ENCODE data around the gene E2F1. TPM values are rescaled to one million over a fixed set of nuclear protein-coding genes. Genes with fewer than 3 reads are reported as not detected.

E2F1 gene
- total and polyA plus RNA-seq, 2 experiments from 2014 or later: 12.1 to 42.6 TPM

- Histone ChIP-seq H3K4me1 (ENCODE audit: insufficient read depth) (peaks cover 19% of the 10 kb centered on the region), H3K4me2 (peak overlapping the region; percentile 99), H3K36me3 (ENCODE audit: insufficient read depth) (peaks cover 4% of the 10 kb centered on the region), H2AFZ (peak overlapping the region; percentile 97), H3K27me3 (ENCODE audit: insufficient read depth) (no peaks in the 10 kb centered on the region), H4K20me1 (replicated peaks; ENCODE audit: insufficient read depth) (peaks cover 6% of the 10 kb centered on the region; the same call in 1 of the 2 replicates), H3F3A (replicated peaks; ENCODE audit: low read depth) (peaks cover 15% of the 10 kb centered on the region; the same call in 1 of the 2 replicates), H3K4me3 (peak overlapping the region; percentile 78), H3K27ac (ENCODE audit: low read depth) (peak overlapping the region; percentile 52), H3K79me2 (replicated peaks; ENCODE audit: insufficient read depth) (no peaks in the 10 kb centered on the region; the same call in 1 of the 2 replicates), H3K9me2 (ENCODE audit: insufficient read depth) (no peaks in the 10 kb centered on the region)
- Mint-ChIP-seq H3K27ac (peak overlapping the region; percentile 0; the same call in 1 of the 2 replicates), H3K36me3 (ENCODE audit: low read depth) (peaks cover 50% of the 10 kb centered on the region), H3K4me3 (peak overlapping the region; percentile 69), H3K27me3 (ENCODE audit: insufficient read depth, low read depth, poor library complexity) (peaks cover 24% of the 10 kb centered on the region), H3K4me1 (peaks cover 33% of the 10 kb centered on the region), H3K9me3 (no peaks in the 10 kb centered on the region; the same call in 2 of the 3 replicates)
- ATAC-seq (no peak), DNase-seq (ENCODE audit: low spot score) (no peak)
- TF ChIP-seq CREB1 (CRISPR knock-in tag; IDR thresholded peaks at IDR 0.05; ENCODE audit: low read depth): no peak
- TF ChIP-seq JUNB (IDR thresholded peaks at IDR 0.05; ENCODE audit: unreplicated experiment): no peak
- TF ChIP-seq EZH2 (IDR thresholded peaks at IDR 0.05; ENCODE audit: low read depth, unreplicated experiment): no peak
- no peak for TF ChIP-seq NANOG (IDR thresholded peaks at IDR 0.05; ENCODE audit: borderline replicate concordance)
- TF ChIP-seq EZH2phosphoT487 (IDR thresholded peaks at IDR 0.05; ENCODE audit: unreplicated experiment): no peak
- TF ChIP-seq ZNF114 (CRISPR knock-in tag; IDR thresholded peaks at IDR 0.05): no peak
- TF ChIP-seq, protein P1, sequence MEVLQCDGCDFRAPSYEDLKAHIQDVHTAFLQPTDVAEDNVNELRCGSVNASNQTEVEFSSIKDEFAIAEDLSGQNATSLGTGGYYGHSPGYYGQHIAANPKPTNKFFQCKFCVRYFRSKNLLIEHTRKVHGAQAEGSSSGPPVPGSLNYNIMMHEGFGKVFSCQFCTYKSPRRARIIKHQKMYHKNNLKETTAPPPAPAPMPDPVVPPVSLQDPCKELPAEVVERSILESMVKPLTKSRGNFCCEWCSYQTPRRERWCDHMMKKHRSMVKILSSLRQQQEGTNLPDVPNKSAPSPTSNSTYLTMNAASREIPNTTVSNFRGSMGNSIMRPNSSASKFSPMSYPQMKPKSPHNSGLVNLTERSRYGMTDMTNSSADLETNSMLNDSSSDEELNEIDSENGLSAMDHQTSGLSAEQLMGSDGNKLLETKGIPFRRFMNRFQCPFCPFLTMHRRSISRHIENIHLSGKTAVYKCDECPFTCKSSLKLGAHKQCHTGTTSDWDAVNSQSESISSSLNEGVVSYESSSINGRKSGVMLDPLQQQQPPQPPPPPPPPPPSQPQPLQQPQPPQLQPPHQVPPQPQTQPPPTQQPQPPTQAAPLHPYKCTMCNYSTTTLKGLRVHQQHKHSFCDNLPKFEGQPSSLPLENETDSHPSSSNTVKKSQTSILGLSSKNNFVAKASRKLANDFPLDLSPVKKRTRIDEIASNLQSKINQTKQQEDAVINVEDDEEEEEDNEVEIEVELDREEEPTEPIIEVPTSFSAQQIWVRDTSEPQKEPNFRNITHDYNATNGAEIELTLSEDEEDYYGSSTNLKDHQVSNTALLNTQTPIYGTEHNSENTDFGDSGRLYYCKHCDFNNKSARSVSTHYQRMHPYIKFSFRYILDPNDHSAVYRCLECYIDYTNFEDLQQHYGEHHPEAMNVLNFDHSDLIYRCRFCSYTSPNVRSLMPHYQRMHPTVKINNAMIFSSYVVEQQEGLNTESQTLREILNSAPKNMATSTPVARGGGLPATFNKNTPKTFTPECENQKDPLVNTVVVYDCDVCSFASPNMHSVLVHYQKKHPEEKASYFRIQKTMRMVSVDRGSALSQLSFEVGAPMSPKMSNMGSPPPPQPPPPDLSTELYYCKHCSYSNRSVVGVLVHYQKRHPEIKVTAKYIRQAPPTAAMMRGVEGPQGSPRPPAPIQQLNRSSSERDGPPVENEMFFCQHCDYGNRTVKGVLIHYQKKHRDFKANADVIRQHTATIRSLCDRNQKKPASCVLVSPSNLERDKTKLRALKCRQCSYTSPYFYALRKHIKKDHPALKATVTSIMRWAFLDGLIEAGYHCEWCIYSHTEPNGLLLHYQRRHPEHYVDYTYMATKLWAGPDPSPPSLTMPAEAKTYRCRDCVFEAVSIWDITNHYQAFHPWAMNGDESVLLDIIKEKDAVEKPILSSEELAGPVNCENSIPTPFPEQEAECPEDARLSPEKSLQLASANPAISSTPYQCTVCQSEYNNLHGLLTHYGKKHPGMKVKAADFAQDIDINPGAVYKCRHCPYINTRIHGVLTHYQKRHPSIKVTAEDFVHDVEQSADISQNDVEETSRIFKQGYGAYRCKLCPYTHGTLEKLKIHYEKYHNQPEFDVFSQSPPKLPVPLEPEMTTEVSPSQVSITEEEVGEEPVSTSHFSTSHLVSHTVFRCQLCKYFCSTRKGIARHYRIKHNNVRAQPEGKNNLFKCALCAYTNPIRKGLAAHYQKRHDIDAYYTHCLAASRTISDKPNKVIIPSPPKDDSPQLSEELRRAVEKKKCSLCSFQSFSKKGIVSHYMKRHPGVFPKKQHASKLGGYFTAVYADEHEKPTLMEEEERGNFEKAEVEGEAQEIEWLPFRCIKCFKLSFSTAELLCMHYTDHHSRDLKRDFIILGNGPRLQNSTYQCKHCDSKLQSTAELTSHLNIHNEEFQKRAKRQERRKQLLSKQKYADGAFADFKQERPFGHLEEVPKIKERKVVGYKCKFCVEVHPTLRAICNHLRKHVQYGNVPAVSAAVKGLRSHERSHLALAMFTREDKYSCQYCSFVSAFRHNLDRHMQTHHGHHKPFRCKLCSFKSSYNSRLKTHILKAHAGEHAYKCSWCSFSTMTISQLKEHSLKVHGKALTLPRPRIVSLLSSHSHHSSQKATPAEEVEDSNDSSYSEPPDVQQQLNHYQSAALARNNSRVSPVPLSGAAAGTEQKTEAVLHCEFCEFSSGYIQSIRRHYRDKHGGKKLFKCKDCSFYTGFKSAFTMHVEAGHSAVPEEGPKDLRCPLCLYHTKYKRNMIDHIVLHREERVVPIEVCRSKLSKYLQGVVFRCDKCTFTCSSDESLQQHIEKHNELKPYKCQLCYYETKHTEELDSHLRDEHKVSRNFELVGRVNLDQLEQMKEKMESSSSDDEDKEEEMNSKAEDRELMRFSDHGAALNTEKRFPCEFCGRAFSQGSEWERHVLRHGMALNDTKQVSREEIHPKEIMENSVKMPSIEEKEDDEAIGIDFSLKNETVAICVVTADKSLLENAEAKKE (CRISPR knock-in tag; IDR thresholded peaks at IDR 0.05): no peak
- TF ChIP-seq STAT1 (IDR thresholded peaks at IDR 0.05; ENCODE audit: unreplicated experiment): no peak
- TF ChIP-seq, protein P2, sequence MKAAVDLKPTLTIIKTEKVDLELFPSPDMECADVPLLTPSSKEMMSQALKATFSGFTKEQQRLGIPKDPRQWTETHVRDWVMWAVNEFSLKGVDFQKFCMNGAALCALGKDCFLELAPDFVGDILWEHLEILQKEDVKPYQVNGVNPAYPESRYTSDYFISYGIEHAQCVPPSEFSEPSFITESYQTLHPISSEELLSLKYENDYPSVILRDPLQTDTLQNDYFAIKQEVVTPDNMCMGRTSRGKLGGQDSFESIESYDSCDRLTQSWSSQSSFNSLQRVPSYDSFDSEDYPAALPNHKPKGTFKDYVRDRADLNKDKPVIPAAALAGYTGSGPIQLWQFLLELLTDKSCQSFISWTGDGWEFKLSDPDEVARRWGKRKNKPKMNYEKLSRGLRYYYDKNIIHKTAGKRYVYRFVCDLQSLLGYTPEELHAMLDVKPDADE (IDR thresholded peaks at IDR 0.05): no peak
- TF ChIP-seq POLR2AphosphoS5 (IDR thresholded peaks at IDR 0.05; ENCODE audit: low read depth): no peak
- TF ChIP-seq ZNF331 (CRISPR knock-in tag; IDR thresholded peaks at IDR 0.05; ENCODE audit: low read depth): no peak
- TF ChIP-seq, protein P3, sequence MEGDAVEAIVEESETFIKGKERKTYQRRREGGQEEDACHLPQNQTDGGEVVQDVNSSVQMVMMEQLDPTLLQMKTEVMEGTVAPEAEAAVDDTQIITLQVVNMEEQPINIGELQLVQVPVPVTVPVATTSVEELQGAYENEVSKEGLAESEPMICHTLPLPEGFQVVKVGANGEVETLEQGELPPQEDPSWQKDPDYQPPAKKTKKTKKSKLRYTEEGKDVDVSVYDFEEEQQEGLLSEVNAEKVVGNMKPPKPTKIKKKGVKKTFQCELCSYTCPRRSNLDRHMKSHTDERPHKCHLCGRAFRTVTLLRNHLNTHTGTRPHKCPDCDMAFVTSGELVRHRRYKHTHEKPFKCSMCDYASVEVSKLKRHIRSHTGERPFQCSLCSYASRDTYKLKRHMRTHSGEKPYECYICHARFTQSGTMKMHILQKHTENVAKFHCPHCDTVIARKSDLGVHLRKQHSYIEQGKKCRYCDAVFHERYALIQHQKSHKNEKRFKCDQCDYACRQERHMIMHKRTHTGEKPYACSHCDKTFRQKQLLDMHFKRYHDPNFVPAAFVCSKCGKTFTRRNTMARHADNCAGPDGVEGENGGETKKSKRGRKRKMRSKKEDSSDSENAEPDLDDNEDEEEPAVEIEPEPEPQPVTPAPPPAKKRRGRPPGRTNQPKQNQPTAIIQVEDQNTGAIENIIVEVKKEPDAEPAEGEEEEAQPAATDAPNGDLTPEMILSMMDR (conservative IDR thresholded peaks at IDR 0.05; ENCODE audit: low read depth in 2 of 2): no peak
These were observed 10.8 kb downstream of the E2F1 start for GRCh38 chr20:33675136-33675959.
